NAMALWA (cell line): Measurements from ENCODE around the gene P3H3.
"Not testable (repeated sequence)": the region's sequence is repeated elsewhere in the genome, so short reads cannot be mapped to it uniquely, and the experiment has no call there.

Experiments used
- DNase-seq: peaks from one replicate; pipeline ENCODE4 v3.0.0-alpha.2; 2015; ENCODE audit warnings: low spot score

Gene P3H3

GRCh38 chr12:6867413-6868210, 39.4 kb downstream of the P3H3 start, which contains the start of gene TPI1:
TSS of gene TPI1 (plus strand) at chr12:6867531. CDS start at chr12:6867567, 36 bp downstream.
- peak; percentile 82 for DNase-seq

GRCh38 chr12:6868211-6869048, 40.2 kb downstream of the P3H3 start:
- DNase-seq: peak; percentile 52

GRCh38 chr12:6869049-6870021, 41.1 kb downstream of the P3H3 start:
- peak; percentile 94 for DNase-seq

GRCh38 chr12:6870304-6870703, 42.1 kb downstream of the P3H3 start:
- DNase-seq: not testable (repeated sequence)

- DNase-seq: peak; percentile 51
Observed at GRCh38 chr12:6871052-6871957, 43.1 kb downstream of the P3H3 start.

- peak; percentile 88 for DNase-seq
Observed at GRCh38 chr12:6872073-6873048, 44.2 kb downstream of the P3H3 start.

GRCh38 chr12:6873094-6874014, 45.1 kb downstream of the P3H3 start, which contains the start of gene SPSB2:
TSS of gene SPSB2 (minus strand) at chr12:6873303. CDS start at chr12:6872901, 402 bp downstream.
- DNase-seq: peak; percentile 99

- DNase-seq: not testable (repeated sequence)
Observed at GRCh38 chr12:6874015-6874368, 45.8 kb downstream of the P3H3 start.

GRCh38 chr12:6879824-6880223, 51.6 kb downstream of the P3H3 start:
- not testable (repeated sequence) for DNase-seq

GRCh38 chr12:6883252-6883651, 55.0 kb downstream of the P3H3 start:
- no peak for DNase-seq

- no peak for DNase-seq
Observed at GRCh38 chr12:6883683-6884082, 55.5 kb downstream of the P3H3 start.

- no peak for DNase-seq
Observed at GRCh38 chr12:6884539-6884938, 56.3 kb downstream of the P3H3 start.

GRCh38 chr12:6886206-6886999, 58.2 kb downstream of the P3H3 start:
- not testable (repeated sequence) for DNase-seq

- DNase-seq: no peak
Observed at GRCh38 chr12:6887460-6887859, 59.3 kb downstream of the P3H3 start.

GRCh38 chr12:6888360-6888759, 60.2 kb downstream of the P3H3 start:
- no peak for DNase-seq

GRCh38 chr12:6888794-6889193, 60.6 kb downstream of the P3H3 start:
- DNase-seq: not testable (repeated sequence)
